HG03432 (cell line): Measurements from ENCODE around the gene FBXO10.
"Not testable (repeated sequence)": the region's sequence is repeated elsewhere in the genome, so short reads cannot be mapped to it uniquely, and the experiment has no call there.

ENCODE experiments used
- ATAC-seq: cut with Tn5 transposase; IDR thresholded peaks from one replicate; pipeline ENCODE4 v1.9.1; 2021; ENCODE audit warnings: mild to moderate bottlenecking, moderate library complexity; ENCODE audit not compliant: unreplicated experiment

Gene FBXO10

DNA sequence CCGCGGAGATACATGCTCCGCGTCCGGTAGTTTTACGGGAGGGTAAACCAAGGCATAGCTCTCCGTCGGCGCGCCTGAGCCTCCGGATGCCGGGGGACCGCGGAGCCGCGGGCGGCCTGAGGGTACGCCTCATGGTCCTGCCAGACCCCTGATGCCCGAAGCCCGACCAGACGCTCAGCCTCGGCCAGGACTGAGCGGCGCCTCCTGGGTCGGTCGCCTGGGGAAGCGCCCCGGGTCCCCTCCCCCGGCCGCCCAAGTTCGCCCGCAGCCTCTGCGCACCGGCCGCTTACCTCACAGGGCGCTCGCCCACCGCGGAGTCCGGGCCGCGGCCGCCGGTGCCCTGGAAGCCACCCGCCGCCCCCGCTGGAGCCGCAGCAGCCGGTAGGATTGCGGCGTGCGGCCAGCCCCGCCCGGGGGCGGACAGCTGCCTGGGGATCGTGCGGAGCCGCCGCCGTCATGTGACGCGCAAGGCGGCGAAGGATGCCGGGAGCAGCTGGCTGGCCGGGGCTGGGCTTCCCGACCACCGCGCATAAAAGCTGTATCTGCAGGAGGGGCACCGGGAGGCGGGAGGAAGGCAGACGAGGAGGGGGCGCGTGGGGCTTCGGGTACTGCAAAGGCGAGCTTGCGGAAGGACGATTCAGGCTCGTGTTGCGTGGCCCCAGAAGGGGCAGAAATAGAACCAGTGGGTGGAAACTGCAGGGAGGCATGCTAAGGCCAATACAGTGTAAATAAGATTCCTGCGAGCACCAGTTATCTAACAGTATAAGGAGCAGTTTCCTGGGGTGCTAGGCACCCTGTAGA is at the start of gene FBXO10:
FBXO10 (minus strand) TSS at position 460 of the 801 bp plus-strand sequence. CDS start 34,612 bp downstream, outside the sequence.
- ATAC-seq, result peak; percentile 86

- no peak for ATAC-seq
These were observed 49.6 kb upstream of the FBXO10 start for GRCh38 chr9:37625758-37626147.

- no peak for ATAC-seq
These were observed 49.0 kb upstream of the FBXO10 start for GRCh38 chr9:37625036-37625757.

GRCh38 chr9:37624073-37624472 is 47.9 kb upstream of the FBXO10 start:
- no peak for ATAC-seq

DNA sequence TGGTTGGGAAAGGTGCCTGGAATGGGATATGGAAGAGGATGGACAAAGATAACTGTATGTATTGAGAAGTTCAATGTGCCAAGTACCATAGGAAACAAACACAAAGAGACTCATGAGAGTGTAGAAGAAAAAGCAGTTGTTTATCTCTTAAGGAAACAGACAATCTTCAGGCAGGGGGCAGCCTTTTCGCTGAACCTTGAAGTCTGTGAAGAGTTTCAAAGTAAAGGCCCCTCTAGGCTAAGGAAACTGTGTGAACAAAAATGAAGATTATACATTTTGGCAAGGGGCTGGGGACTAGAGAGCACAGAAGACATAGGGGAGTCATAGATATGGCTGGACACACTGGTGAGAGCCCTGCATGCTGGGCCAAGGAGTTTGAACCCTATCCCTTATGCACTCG is 47.1 kb upstream of the FBXO10 start:
- ATAC-seq, result no peak

GRCh38 chr9:37622462-37622861 is 46.3 kb upstream of the FBXO10 start:
- ATAC-seq, result no peak

GRCh38 chr9:37621273-37622121 is 45.3 kb upstream of the FBXO10 start:
- ATAC-seq, result no peak

GRCh38 chr9:37620396-37620795 is 44.2 kb upstream of the FBXO10 start:
- no peak for ATAC-seq

GRCh38 chr9:37619806-37620205 is 43.6 kb upstream of the FBXO10 start:
- no peak for ATAC-seq

- no peak for ATAC-seq
These were observed 42.6 kb upstream of the FBXO10 start for GRCh38 chr9:37618817-37619216.

DNA sequence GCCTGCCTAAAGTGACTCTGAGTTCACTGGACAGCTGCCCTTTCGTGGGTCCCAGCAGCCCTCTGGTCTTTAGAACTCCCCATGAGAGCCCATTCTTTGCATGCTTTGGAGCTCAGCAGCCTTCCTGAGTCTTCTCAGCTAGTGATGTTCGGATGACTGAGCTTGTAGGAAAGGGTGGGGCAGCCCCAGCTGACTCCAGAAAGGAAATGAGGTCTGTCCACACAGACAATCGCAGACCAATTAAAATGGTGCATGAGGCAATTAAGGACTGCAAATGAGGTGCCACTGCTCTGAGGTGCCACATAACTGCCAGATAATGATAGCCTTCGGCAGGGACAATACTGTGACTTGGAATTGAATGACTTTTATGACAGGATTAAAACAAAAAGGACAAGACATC is 41.7 kb upstream of the FBXO10 start:
- ATAC-seq, result no peak

DNA sequence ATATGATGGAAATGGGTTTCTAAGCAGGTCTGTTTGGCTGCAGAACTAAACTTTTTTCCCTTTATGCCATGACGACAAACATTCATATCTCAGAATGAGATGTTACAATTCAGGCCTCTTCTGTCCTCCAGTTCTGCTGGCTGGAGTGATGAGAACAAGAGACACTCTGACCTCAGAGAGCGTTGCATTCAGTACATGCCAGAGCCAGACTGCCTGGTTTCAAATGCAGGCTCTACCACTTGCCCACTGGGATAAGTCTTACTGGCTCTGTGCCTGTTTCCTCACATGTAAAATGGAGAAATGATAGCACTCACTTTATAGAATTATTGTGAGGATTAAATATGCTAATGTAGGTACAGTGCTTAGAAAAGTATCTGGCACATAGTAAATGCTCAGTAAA is 41.0 kb upstream of the FBXO10 start:
- no peak for ATAC-seq

GRCh38 chr9:37611961-37612360 is 35.8 kb upstream of the FBXO10 start:
- no peak for ATAC-seq

GRCh38 chr9:37611014-37611413 is 34.8 kb upstream of the FBXO10 start:
- no peak for ATAC-seq

- ATAC-seq, result no peak
These were observed 33.7 kb upstream of the FBXO10 start for GRCh38 chr9:37609735-37610397.

DNA sequence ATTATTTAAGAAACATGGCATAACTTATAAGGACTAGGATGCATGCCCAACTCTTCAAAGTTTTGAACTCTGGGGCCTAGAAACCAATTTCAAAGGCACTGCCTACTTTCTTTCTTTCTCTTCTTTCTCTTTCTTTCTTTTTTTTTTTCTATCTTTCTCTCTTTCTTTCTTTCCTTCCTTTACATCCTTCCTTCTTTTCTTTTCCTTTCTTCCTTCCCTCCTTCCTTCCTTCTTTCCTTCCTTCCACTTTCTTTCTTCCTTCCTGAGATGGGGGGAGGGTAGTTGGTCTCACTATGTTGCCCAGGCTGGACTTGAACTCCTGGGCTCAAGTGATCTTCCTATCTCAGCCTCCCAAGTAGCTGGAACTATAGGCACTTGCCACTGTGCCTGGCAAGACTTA is 32.1 kb upstream of the FBXO10 start:
- no peak for ATAC-seq

DNA sequence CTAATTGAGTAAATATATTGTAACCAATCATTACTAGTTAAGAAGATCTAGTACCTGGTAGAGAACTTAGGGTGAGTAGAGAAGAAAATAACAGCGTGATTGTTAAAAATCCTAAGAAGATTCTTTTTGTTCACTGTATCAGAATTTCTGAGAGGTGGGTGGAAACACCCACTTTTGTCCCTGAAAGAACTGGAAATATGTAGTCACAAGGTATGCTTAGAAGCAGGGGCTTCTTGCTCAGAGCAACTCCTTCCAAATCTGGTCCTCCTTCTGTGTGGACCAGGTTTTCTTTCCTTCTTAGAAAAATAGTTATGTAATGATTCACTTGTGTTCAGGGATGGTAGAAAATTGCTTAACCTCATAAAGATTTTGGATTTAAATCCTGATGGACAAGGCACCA is 28.1 kb upstream of the FBXO10 start:
- ATAC-seq, result no peak

GRCh38 chr9:37602817-37603216 is 26.6 kb upstream of the FBXO10 start:
- no peak for ATAC-seq

DNA sequence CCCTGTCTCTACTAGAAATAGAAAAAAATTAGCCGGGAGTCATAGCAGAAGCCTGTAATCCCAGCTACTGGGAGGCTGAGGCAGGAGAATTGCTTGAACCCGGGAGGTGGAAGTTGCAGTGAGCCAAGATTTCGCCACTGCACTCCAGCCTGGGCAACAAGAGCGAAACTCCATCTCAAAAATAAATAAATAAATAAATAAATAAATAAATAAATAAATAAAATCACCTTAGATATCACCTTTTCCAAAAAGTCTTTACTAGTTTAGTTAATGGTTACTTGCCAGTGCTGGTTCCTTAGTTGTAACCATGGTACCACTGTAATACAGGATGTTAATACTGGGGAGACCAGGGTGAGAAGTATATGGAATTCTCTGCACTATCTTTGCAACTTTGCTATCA is 25.9 kb upstream of the FBXO10 start:
- ATAC-seq, result not testable (repeated sequence)

- no peak for ATAC-seq
These were observed 20.3 kb upstream of the FBXO10 start for GRCh38 chr9:37596504-37596903.

GRCh38 chr9:37593883-37594448 is 17.8 kb upstream of the FBXO10 start:
- ATAC-seq, result no peak
